HEK293 (cell line): Measurements from ENCODE around the gene SMIM33.

Experiments used
- BCL11A ChIP-seq: fragments of 450-650 bp; formaldehyde crosslinking; IDR thresholded peaks from 2 replicates; pipeline ENCODE4 v1.5.1; 2016; ENCODE audit warnings: low read depth, missing biosample characterization, missing genetic modification characterization
- EGR2 ChIP-seq: fragments of 450-650 bp; formaldehyde crosslinking; IDR thresholded peaks from 2 replicates; pipeline ENCODE4 v1.5.1; 2016; ENCODE audit warnings: low read depth, missing biosample characterization, missing genetic modification characterization
- GLIS1 ChIP-seq: fragments of 450-650 bp; formaldehyde crosslinking; IDR thresholded peaks from 2 replicates; pipeline ENCODE4 v1.5.1; 2016; ENCODE audit warnings: missing biosample characterization, missing genetic modification characterization
- KLF1 ChIP-seq: fragments of 450-650 bp; formaldehyde crosslinking; IDR thresholded peaks from 2 replicates; pipeline ENCODE4 v1.5.1; 2016; ENCODE audit warnings: missing biosample characterization, missing genetic modification characterization
- SETDB1 ChIP-seq: IDR thresholded peaks from one replicate; pipeline ENCODE4 v1.6.1; 2017; ENCODE audit warnings: mild to moderate bottlenecking, low read length, moderate library complexity, mixed read lengths; ENCODE audit not compliant: insufficient read length
- WT1 ChIP-seq: fragments of 450-650 bp; formaldehyde crosslinking; IDR thresholded peaks from 2 replicates; pipeline ENCODE4 v1.5.1; 2016; ENCODE audit warnings: missing biosample characterization, missing genetic modification characterization
- ZBTB26 ChIP-seq: fragments of 450-650 bp; formaldehyde crosslinking; optimal IDR thresholded peaks from 2 replicates; pipeline ENCODE3; 2016; ENCODE audit warnings: missing biosample characterization, mild to moderate bottlenecking, missing genetic modification characterization
- ZFHX2 ChIP-seq: fragments of 450-650 bp; formaldehyde crosslinking; conservative IDR thresholded peaks from 2 replicates; pipeline ENCODE4 v1.5.1; 2016; ENCODE audit warnings: missing biosample characterization, missing genetic modification characterization
- ZIC2 ChIP-seq: fragments of 450-650 bp; formaldehyde crosslinking; IDR thresholded peaks from 2 replicates; pipeline ENCODE4 v1.5.1; 2016; ENCODE audit warnings: missing biosample characterization, missing genetic modification characterization
- ZNF211 ChIP-seq: fragments of 450-650 bp; formaldehyde crosslinking; IDR thresholded peaks from 2 replicates; pipeline ENCODE4 v1.5.1; 2016; ENCODE audit warnings: low read depth, missing biosample characterization, missing genetic modification characterization
- ZNF266 ChIP-seq: fragments of 450-650 bp; formaldehyde crosslinking; IDR thresholded peaks from 2 replicates; pipeline ENCODE4 v1.5.1; 2016; ENCODE audit warnings: missing biosample characterization, missing genetic modification characterization, low read depth
- ZNF274 ChIP-seq, 2 experiments: fragments of 200-500 bp in 1 of 2; fragments of 450-650 bp in 1 of 2; sonication (Bioruptor generic) in 1 of 2; formaldehyde crosslinking in 1 of 2; IDR thresholded peaks; 2 replicates each; pipeline versions ENCODE4 v1.5.1 to v1.6.1; 2014 to 2016; ENCODE audit warnings: borderline replicate concordance in 1 of 2, inconsistent platforms in 1 of 2, low read length in 1 of 2, missing biosample characterization in 1 of 2, missing genetic modification characterization in 1 of 2
- ZNF423 ChIP-seq: fragments of 450-650 bp; formaldehyde crosslinking; IDR thresholded peaks from 2 replicates; pipeline ENCODE4 v1.5.1; 2016; ENCODE audit warnings: missing biosample characterization, missing genetic modification characterization
- ZNF426 ChIP-seq: fragments of 450-650 bp; formaldehyde crosslinking; IDR thresholded peaks from 2 replicates; pipeline ENCODE4 v1.5.1; 2017; ENCODE audit warnings: missing biosample characterization, missing genetic modification characterization, mild to moderate bottlenecking, inconsistent platforms, moderate library complexity
- ZNF560 ChIP-seq: fragments of 450-650 bp; formaldehyde crosslinking; IDR thresholded peaks from 2 replicates; pipeline ENCODE4 v1.5.1; 2017; ENCODE audit warnings: missing biosample characterization, missing genetic modification characterization, borderline replicate concordance
- ZNF629 ChIP-seq: fragments of 450-650 bp; formaldehyde crosslinking; IDR thresholded peaks from 2 replicates; pipeline ENCODE4 v1.5.1; 2017; ENCODE audit warnings: missing biosample characterization, missing genetic modification characterization
- ZNF677 ChIP-seq: fragments of 450-650 bp; IDR thresholded peaks from 2 replicates; pipeline ENCODE4 v1.5.0; 2018; ENCODE audit warnings: missing biosample characterization, mild to moderate bottlenecking, missing genetic modification characterization, moderate library complexity
- ZNF777 ChIP-seq: fragments of 450-650 bp; formaldehyde crosslinking; IDR thresholded peaks from 2 replicates; pipeline ENCODE4 v1.5.1; 2017; ENCODE audit warnings: missing biosample characterization, missing genetic modification characterization, borderline replicate concordance
- TF ChIP-seq, protein P1 (sequence below): fragments of 450-650 bp; formaldehyde crosslinking; IDR thresholded peaks from 2 replicates; pipeline ENCODE4 v1.5.1; 2016; ENCODE audit warnings: missing biosample characterization, missing genetic modification characterization
- TF ChIP-seq, protein P2 (sequence below): fragments of 450-650 bp; formaldehyde crosslinking; IDR thresholded peaks from 2 replicates; pipeline ENCODE4 v1.5.1; 2016; ENCODE audit warnings: missing biosample characterization, missing genetic modification characterization, borderline replicate concordance
- TF ChIP-seq, protein P3 (sequence below): fragments of 450-650 bp; formaldehyde crosslinking; IDR thresholded peaks from 2 replicates; pipeline ENCODE4 v1.5.1; 2016; ENCODE audit warnings: missing biosample characterization, missing genetic modification characterization
- TF ChIP-seq, protein P4 (sequence below): fragments of 450-650 bp; formaldehyde crosslinking; conservative IDR thresholded peaks from 2 replicates; pipeline ENCODE4 v1.5.1; 2016; ENCODE audit warnings: low read depth, missing biosample characterization, missing genetic modification characterization
- TF ChIP-seq, protein P5 (sequence below): fragments of 450-650 bp; formaldehyde crosslinking; IDR thresholded peaks from 2 replicates; pipeline ENCODE4 v1.5.1; 2017; ENCODE audit warnings: missing biosample characterization, missing genetic modification characterization

Gene SMIM33

GRCh38 chr5:139517683-139518564 is 47.1 kb downstream of the SMIM33 start (continued):
- TF ChIP-seq ZNF560 (tag by site-specific recombination) (peak; percentile 26; the same call in 1 of the 2 replicates), EGR2 (peak; percentile 67), SETDB1 (no peak), ZNF426 (tag by site-specific recombination) (no peak), ZFHX2 (tag by site-specific recombination) (peak; percentile 76), WT1 (peak; percentile 58), ZIC2 (tag by site-specific recombination) (peak; percentile 84), ZNF423 (peak; percentile 41; the same call in 1 of the 2 replicates), ZNF266 (tag by site-specific recombination) (0 out of 2 replicates have a peak, but pooled peaks have one; percentile 5), ZNF677 (tag by site-specific recombination) (peak; percentile 57), BCL11A (tag by site-specific recombination) (peak; percentile 93), ZNF629 (tag by site-specific recombination) (peak; percentile 88), GLIS1 (tag by site-specific recombination) (peak; percentile 88), KLF1 (tag by site-specific recombination) (peak; percentile 58; the same call in 1 of the 2 replicates), ZNF274 (IDR thresholded peaks at IDR 0.05; ENCODE audit: low read length) (no peak), ZNF274 (tag by site-specific recombination; IDR thresholded peaks at IDR 0.05; ENCODE audit: borderline replicate concordance) (no peak), ZNF777 (tag by site-specific recombination) (peak; percentile 90; the same call in 1 of the 2 replicates), ZBTB26 (tag by site-specific recombination) (peak; percentile 78), ZNF211 (no peak)
- TF ChIP-seq, protein P1, sequence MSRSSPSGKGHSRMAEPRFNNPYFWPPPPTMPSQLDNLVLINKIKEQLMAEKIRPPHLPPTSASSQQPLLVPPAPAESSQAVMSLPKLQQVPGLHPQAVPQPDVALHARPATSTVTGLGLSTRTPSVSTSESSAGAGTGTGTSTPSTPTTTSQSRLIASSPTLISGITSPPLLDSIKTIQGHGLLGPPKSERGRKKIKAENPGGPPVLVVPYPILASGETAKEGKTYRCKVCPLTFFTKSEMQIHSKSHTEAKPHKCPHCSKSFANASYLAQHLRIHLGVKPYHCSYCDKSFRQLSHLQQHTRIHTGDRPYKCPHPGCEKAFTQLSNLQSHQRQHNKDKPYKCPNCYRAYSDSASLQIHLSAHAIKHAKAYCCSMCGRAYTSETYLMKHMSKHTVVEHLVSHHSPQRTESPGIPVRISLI (tag by site-specific recombination), result no peak; the same call in 1 of the 2 replicates
- TF ChIP-seq, protein P2, sequence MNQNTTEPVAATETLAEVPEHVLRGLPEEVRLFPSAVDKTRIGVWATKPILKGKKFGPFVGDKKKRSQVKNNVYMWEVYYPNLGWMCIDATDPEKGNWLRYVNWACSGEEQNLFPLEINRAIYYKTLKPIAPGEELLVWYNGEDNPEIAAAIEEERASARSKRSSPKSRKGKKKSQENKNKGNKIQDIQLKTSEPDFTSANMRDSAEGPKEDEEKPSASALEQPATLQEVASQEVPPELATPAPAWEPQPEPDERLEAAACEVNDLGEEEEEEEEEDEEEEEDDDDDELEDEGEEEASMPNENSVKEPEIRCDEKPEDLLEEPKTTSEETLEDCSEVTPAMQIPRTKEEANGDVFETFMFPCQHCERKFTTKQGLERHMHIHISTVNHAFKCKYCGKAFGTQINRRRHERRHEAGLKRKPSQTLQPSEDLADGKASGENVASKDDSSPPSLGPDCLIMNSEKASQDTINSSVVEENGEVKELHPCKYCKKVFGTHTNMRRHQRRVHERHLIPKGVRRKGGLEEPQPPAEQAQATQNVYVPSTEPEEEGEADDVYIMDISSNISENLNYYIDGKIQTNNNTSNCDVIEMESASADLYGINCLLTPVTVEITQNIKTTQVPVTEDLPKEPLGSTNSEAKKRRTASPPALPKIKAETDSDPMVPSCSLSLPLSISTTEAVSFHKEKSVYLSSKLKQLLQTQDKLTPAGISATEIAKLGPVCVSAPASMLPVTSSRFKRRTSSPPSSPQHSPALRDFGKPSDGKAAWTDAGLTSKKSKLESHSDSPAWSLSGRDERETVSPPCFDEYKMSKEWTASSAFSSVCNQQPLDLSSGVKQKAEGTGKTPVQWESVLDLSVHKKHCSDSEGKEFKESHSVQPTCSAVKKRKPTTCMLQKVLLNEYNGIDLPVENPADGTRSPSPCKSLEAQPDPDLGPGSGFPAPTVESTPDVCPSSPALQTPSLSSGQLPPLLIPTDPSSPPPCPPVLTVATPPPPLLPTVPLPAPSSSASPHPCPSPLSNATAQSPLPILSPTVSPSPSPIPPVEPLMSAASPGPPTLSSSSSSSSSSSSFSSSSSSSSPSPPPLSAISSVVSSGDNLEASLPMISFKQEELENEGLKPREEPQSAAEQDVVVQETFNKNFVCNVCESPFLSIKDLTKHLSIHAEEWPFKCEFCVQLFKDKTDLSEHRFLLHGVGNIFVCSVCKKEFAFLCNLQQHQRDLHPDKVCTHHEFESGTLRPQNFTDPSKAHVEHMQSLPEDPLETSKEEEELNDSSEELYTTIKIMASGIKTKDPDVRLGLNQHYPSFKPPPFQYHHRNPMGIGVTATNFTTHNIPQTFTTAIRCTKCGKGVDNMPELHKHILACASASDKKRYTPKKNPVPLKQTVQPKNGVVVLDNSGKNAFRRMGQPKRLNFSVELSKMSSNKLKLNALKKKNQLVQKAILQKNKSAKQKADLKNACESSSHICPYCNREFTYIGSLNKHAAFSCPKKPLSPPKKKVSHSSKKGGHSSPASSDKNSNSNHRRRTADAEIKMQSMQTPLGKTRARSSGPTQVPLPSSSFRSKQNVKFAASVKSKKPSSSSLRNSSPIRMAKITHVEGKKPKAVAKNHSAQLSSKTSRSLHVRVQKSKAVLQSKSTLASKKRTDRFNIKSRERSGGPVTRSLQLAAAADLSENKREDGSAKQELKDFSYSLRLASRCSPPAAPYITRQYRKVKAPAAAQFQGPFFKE (tag by site-specific recombination), result no peak
- TF ChIP-seq, protein P3, sequence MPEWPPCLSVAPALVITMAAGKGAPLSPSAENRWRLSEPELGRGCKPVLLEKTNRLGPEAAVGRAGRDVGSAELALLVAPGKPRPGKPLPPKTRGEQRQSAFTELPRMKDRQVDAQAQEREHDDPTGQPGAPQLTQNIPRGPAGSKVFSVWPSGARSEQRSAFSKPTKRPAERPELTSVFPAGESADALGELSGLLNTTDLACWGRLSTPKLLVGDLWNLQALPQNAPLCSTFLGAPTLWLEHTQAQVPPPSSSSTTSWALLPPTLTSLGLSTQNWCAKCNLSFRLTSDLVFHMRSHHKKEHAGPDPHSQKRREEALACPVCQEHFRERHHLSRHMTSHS (tag by site-specific recombination), result no peak; the same call in 1 of the 2 replicates
- TF ChIP-seq, protein P4, sequence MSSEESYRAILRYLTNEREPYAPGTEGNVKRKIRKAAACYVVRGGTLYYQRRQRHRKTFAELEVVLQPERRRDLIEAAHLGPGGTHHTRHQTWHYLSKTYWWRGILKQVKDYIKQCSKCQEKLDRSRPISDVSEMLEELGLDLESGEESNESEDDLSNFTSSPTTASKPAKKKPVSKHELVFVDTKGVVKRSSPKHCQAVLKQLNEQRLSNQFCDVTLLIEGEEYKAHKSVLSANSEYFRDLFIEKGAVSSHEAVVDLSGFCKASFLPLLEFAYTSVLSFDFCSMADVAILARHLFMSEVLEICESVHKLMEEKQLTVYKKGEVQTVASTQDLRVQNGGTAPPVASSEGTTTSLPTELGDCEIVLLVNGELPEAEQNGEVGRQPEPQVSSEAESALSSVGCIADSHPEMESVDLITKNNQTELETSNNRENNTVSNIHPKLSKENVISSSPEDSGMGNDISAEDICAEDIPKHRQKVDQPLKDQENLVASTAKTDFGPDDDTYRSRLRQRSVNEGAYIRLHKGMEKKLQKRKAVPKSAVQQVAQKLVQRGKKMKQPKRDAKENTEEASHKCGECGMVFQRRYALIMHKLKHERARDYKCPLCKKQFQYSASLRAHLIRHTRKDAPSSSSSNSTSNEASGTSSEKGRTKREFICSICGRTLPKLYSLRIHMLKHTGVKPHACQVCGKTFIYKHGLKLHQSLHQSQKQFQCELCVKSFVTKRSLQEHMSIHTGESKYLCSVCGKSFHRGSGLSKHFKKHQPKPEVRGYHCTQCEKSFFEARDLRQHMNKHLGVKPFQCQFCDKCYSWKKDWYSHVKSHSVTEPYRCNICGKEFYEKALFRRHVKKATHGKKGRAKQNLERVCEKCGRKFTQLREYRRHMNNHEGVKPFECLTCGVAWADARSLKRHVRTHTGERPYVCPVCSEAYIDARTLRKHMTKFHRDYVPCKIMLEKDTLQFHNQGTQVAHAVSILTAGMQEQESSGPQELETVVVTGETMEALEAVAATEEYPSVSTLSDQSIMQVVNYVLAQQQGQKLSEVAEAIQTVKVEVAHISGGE (tag by site-specific recombination), result peak; percentile 30; the same call in 1 of the 2 replicates
- TF ChIP-seq, protein P5, sequence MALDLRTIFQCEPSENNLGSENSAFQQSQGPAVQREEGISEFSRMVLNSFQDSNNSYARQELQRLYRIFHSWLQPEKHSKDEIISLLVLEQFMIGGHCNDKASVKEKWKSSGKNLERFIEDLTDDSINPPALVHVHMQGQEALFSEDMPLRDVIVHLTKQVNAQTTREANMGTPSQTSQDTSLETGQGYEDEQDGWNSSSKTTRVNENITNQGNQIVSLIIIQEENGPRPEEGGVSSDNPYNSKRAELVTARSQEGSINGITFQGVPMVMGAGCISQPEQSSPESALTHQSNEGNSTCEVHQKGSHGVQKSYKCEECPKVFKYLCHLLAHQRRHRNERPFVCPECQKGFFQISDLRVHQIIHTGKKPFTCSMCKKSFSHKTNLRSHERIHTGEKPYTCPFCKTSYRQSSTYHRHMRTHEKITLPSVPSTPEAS (tag by site-specific recombination), result 0 out of 2 replicates have a peak, but pooled peaks have one; percentile 4
